ENCODE measurements around the gene FOXE3. TPM values are rescaled to one million over a fixed set of nuclear protein-coding genes. Genes with fewer than 3 reads are reported as not detected.

Gene FOXE3
- total and polyA plus RNA-seq, 9 of the 15 experiments (the other 6 are each of a cell fraction or from before 2014, with no cell fraction given): not detected

DNA sequence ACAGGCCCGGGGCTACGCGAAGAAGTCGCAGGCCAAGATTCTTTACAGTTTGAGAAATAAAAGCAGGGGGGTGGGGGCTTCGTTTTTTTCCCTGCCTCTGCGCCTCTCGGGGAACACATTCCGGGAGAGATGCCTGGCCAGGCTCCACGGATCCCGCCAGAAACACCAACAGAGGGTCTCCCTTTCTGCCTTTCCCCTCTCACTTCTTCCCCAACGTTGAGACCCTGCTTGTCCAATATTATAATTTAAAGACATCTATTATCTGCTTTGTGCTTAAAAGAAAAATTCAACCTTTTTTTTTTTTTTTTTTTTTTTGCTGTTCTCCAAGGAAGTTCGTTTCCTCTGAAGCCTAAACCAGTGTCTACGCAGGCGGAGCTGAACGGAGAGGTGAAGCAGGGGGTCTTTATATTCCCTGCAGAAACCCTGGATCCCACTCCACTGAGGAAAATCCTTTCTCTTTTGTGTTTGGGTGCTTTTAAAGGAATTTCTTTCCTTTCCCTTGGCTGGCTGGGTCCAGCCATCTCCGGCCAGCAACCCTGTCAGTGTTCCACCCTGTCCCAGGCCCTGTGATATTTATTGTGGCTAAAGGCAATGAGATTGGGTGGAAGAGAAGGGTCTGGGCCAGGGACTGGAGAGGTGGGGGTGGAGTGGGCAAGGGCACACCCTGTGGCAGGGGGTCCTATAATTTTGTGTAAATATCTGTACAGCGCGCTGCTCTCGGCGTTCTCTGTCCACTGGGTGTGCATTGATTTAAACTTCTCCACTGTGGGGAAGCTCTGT, 23.9 kb downstream of the FOXE3 start:
- in situ Hi-C loops (cut with MboI) (no loop called here), intact Hi-C loops (cut with micrococcal nuclease) (loop anchor here (5.0 to 10.0 kb wide), 3 partner anchors 108 to 287 kb away; partner anchors contain the start of gene CMPK1)
- TF ChIP-seq ZNF436 (CRISPR knock-in tag; IDR thresholded peaks at IDR 0.05): no peak
- no peak for TF ChIP-seq ZNF507 (tag; conservative IDR thresholded peaks at IDR 0.05)
- TF ChIP-seq, protein P1, sequence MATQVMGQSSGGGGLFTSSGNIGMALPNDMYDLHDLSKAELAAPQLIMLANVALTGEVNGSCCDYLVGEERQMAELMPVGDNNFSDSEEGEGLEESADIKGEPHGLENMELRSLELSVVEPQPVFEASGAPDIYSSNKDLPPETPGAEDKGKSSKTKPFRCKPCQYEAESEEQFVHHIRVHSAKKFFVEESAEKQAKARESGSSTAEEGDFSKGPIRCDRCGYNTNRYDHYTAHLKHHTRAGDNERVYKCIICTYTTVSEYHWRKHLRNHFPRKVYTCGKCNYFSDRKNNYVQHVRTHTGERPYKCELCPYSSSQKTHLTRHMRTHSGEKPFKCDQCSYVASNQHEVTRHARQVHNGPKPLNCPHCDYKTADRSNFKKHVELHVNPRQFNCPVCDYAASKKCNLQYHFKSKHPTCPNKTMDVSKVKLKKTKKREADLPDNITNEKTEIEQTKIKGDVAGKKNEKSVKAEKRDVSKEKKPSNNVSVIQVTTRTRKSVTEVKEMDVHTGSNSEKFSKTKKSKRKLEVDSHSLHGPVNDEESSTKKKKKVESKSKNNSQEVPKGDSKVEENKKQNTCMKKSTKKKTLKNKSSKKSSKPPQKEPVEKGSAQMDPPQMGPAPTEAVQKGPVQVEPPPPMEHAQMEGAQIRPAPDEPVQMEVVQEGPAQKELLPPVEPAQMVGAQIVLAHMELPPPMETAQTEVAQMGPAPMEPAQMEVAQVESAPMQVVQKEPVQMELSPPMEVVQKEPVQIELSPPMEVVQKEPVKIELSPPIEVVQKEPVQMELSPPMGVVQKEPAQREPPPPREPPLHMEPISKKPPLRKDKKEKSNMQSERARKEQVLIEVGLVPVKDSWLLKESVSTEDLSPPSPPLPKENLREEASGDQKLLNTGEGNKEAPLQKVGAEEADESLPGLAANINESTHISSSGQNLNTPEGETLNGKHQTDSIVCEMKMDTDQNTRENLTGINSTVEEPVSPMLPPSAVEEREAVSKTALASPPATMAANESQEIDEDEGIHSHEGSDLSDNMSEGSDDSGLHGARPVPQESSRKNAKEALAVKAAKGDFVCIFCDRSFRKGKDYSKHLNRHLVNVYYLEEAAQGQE (IDR thresholded peaks at IDR 0.05; ENCODE audit: borderline replicate concordance): no peak
- TF ChIP-seq, protein P1 (CRISPR knock-in tag; IDR thresholded peaks at IDR 0.05; ENCODE audit: low read depth): no peak
- TF ChIP-seq FOXA3 (CRISPR knock-in tag; conservative IDR thresholded peaks at IDR 0.05 in 1 of 2, IDR thresholded peaks at IDR 0.05 in 1 of 2): no peak
- no peak for TF ChIP-seq XRCC5 (IDR thresholded peaks at IDR 0.05; ENCODE audit: low read depth, low read length)
- Histone ChIP-seq H3K9ac (ENCODE audit: insufficient read depth in 1 of 2, low read depth in 2 of 2, low read length in 2 of 2) (no peak overlapping the region), H3K4me2 (ENCODE audit: insufficient read depth, low read length) (no peak overlapping the region), H3K27me3 (ENCODE audit: control insufficient read depth in 2 of 2, insufficient read depth in 2 of 2, low read length in 2 of 2) (peaks cover 41 to 48% of the 10 kb centered on the region in 2 experiments; a peak in 4 of 5 replicates), H3K79me2 (ENCODE audit: control insufficient read depth, insufficient read depth, low read length) (0 out of 3 replicates have a peak, but pooled peaks cover 7% of the 10 kb centered on the region), H3K4me1 (replicated peaks in 1 of 2; ENCODE audit: control insufficient read depth in 2 of 2, insufficient read depth in 2 of 2, low read length in 2 of 2) (peaks cover 2 to 42% of the 10 kb centered on the region in 2 experiments; a peak in 3 of 5 replicates), H3K4me3 (no peak overlapping the region), H4K20me1 (replicated peaks; ENCODE audit: control insufficient read depth, insufficient read depth, low read length) (peaks cover 6% of the 10 kb centered on the region; the same call in 1 of the 2 replicates), H3K27ac (ENCODE audit: extremely low read depth, low read depth, low read length) (no peak overlapping the region), H3K36me3 (ENCODE audit: control insufficient read depth, insufficient read depth, low read length) (no peaks in the 10 kb centered on the region; the same call in 2 of the 3 replicates), H3K9me1 (ENCODE audit: control insufficient read depth, insufficient read depth, low read length) (no peaks in the 10 kb centered on the region), H2AFZ (ENCODE audit: low read depth, low read length) (no peak overlapping the region), H3K9me3 (replicated peaks; ENCODE audit: control insufficient read depth, insufficient read depth, low read depth, low read length) (no peaks in the 10 kb centered on the region)
- WGBS (ENCODE audit: insufficient coverage, low coverage, missing lambda C conversion rate): 48% methylated on average over 20 of the region's 20 CpGs
- no peak for FAIRE-seq
- ChIA-PET POLR2A (interaction anchor here (1.0 to 2.1 kb wide), 6 partner anchors 8 to 287 kb away, joined by 3 to 11 read pairs (median 5); no protein-coding TSS in a partner anchor), CTCF (ENCODE audit: low intra/inter-chr PET ratio) (no interaction called here)
- no peak for DNase-seq (ENCODE audit: extremely low read depth in 1 of 4, low spot score in 3 of 4)
- BruUV-seq (replicated peaks): TSS peak; percentile 47
- ATAC-seq: no peak

All from K562 (cell line).